Measurements from ENCODE around the gene MACROD2.

GRCh38 chr20:14824996-14825395 lies 829.7 kb downstream of the MACROD2 start:
- TF ChIP-seq GABPA (IDR thresholded peaks at IDR 0.05 in 1 of 2, conservative IDR thresholded peaks at IDR 0.05 in 1 of 2) (no peak), CTCF (IDR thresholded peaks at IDR 0.05; ENCODE audit: low read depth, low read length, missing input control) (no peak), YY1 (IDR thresholded peaks at IDR 0.05) (no peak), ATF3 (IDR thresholded peaks at IDR 0.05) (no peak), RAD21 (IDR thresholded peaks at IDR 0.05) (no peak), TAF1 (conservative IDR thresholded peaks at IDR 0.05) (no peak), SP1 (IDR thresholded peaks at IDR 0.05) (no peak)
- TF ChIP-seq, protein P1, sequence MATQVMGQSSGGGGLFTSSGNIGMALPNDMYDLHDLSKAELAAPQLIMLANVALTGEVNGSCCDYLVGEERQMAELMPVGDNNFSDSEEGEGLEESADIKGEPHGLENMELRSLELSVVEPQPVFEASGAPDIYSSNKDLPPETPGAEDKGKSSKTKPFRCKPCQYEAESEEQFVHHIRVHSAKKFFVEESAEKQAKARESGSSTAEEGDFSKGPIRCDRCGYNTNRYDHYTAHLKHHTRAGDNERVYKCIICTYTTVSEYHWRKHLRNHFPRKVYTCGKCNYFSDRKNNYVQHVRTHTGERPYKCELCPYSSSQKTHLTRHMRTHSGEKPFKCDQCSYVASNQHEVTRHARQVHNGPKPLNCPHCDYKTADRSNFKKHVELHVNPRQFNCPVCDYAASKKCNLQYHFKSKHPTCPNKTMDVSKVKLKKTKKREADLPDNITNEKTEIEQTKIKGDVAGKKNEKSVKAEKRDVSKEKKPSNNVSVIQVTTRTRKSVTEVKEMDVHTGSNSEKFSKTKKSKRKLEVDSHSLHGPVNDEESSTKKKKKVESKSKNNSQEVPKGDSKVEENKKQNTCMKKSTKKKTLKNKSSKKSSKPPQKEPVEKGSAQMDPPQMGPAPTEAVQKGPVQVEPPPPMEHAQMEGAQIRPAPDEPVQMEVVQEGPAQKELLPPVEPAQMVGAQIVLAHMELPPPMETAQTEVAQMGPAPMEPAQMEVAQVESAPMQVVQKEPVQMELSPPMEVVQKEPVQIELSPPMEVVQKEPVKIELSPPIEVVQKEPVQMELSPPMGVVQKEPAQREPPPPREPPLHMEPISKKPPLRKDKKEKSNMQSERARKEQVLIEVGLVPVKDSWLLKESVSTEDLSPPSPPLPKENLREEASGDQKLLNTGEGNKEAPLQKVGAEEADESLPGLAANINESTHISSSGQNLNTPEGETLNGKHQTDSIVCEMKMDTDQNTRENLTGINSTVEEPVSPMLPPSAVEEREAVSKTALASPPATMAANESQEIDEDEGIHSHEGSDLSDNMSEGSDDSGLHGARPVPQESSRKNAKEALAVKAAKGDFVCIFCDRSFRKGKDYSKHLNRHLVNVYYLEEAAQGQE (IDR thresholded peaks at IDR 0.05), result no peak
- TF ChIP-seq, protein P2, sequence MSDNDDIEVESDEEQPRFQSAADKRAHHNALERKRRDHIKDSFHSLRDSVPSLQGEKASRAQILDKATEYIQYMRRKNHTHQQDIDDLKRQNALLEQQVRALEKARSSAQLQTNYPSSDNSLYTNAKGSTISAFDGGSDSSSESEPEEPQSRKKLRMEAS (IDR thresholded peaks at IDR 0.05), result no peak

Measured in liver (tissue), 3 donors.